A673 (cell line): ENCODE results near the gene EXTL1. TPM values are rescaled to one million over a fixed set of nuclear protein-coding genes. Genes with fewer than 3 reads are reported as not detected.

Source experiments
- BruUV-seq: library from RNA; stranded (reverse); fragments of 400-500 nt; replicated peaks from 2 replicates; lab custom pipeline; 2021; lab: Mats Ljungman, UMichigan
- CTCF ChIA-PET: fragments of 300-600 bp; sonication (Branson Sonifier 250); formaldehyde crosslinking; loops from one replicate; lab custom pipeline; 2022; ENCODE audit warnings: antibody characterized with exemption; lab: Charles Lee
- POLR2A ChIA-PET: fragments of 300-600 bp; sonication (Branson Sonifier 250); formaldehyde crosslinking; loops from one replicate; lab custom pipeline; 2022; ENCODE audit warnings: antibody characterized with exemption; ENCODE audit not compliant: low non-redundant PET; lab: Charles Lee
- DNase-seq: peaks from one replicate; pipeline ENCODE4 v3.0.0-alpha.2; 2015; ENCODE audit warnings: low spot score
- H3K27ac ChIP-seq: fragments of 200-600 bp; sonication (generic); 2 replicates; pipeline ENCODE4 v1.5.1; 2016; ENCODE audit warnings: mixed run types, low read depth, mild to moderate bottlenecking, mixed read lengths, antibody characterized with exemption, low read length; ENCODE audit not compliant: poor library complexity, severe bottlenecking
- H3K27me3 ChIP-seq: fragments of 200-600 bp; sonication (generic); replicated peaks from 2 replicates; pipeline ENCODE4 v1.6.1; 2017; ENCODE audit warnings: mixed run types, low read depth, mild to moderate bottlenecking, mixed read lengths, antibody characterized with exemption, low read length; ENCODE audit not compliant: insufficient read depth, poor library complexity
- H3K36me3 ChIP-seq: fragments of 200-600 bp; sonication (generic); 2 replicates; pipeline ENCODE4 v1.6.1; 2016; ENCODE audit warnings: mixed run types, mild to moderate bottlenecking, mixed read lengths, antibody characterized with exemption, low read length; ENCODE audit not compliant: insufficient read depth, poor library complexity, severe bottlenecking
- H3K4me1 ChIP-seq: fragments of 200-600 bp; sonication (generic); 2 replicates; pipeline ENCODE4 v1.6.1; 2017; ENCODE audit warnings: mixed run types, mild to moderate bottlenecking, mixed read lengths, antibody characterized with exemption, low read length; ENCODE audit not compliant: insufficient read depth, poor library complexity, severe bottlenecking
- H3K4me3 ChIP-seq: fragments of 200-600 bp; sonication (generic); 2 replicates; pipeline ENCODE4 v1.5.1; 2016; ENCODE audit warnings: low read depth, mixed run types, mild to moderate bottlenecking, mixed read lengths, low read length; ENCODE audit not compliant: poor library complexity, severe bottlenecking
- H3K9me3 ChIP-seq: fragments of 200-600 bp; sonication (generic); 2 replicates; pipeline ENCODE4 v1.6.1; 2016; ENCODE audit warnings: mixed run types, low read depth, mild to moderate bottlenecking, mixed read lengths, antibody characterized with exemption, low read length; ENCODE audit not compliant: poor library complexity, severe bottlenecking
- CTCF ChIP-seq: fragments of 300-800, 200-600 bp; sonication (generic); conservative IDR thresholded peaks from 2 replicates; pipeline ENCODE4 v1.5.1; 2017; ENCODE audit warnings: low read depth, mild to moderate bottlenecking, antibody characterized with exemption, low read length, moderate library complexity, mixed read lengths
- EZH2 ChIP-seq: fragments of 200-600 bp; sonication (generic); IDR thresholded peaks from 2 replicates; pipeline ENCODE4 v1.6.1; 2017; ENCODE audit warnings: borderline replicate concordance, low read depth, mild to moderate bottlenecking, mixed read lengths, antibody characterized with exemption, low read length; ENCODE audit not compliant: poor library complexity, severe bottlenecking
- intact Hi-C: fragments of 100-400 bp; cut with micrococcal nuclease; formaldehyde crosslinking; loops from one replicate; pipeline ENCODE4 v1.10.0; 2022; ENCODE audit not compliant: unreplicated experiment
- total RNA-seq: library from RNA; stranded (reverse); gene quantifications from 2 replicates; pipeline ENCODE4 v1.2.3, GENCODE V29; 2021

The EXTL1 gene
- total RNA-seq, 1 experiment from 2014 or later: not detected

GRCh38 chr1:25989440-25990234, 31.9 kb upstream of the EXTL1 start:
- no TSS peak for BruUV-seq
- H3K27me3 ChIP-seq: no peaks in the 10 kb centered on the region

GRCh38 chr1:25990251-25990650, 31.3 kb upstream of the EXTL1 start:
- intact Hi-C loops: loop anchor here (10.0 kb wide), 1 partner anchor 155 kb away; no protein-coding TSS in a partner anchor
- no peaks in the 10 kb centered on the region for H3K27me3 ChIP-seq
- no peaks in the 10 kb centered on the region for H3K4me1 ChIP-seq
- H3K36me3 ChIP-seq: no peaks in the 10 kb centered on the region
- no peak for DNase-seq
- no peak for TF ChIP-seq EZH2
- no peak for TF ChIP-seq CTCF
- H3K9me3 ChIP-seq: no peaks in the 10 kb centered on the region
- ChIA-PET POLR2A (no interaction called here), CTCF (interaction anchor here (1.2 kb wide), 1 partner anchor 95 kb away, joined by 3 read pairs; no protein-coding TSS in a partner anchor)
- no TSS peak for BruUV-seq
- H3K4me3 ChIP-seq: no peak overlapping the region
- H3K27ac ChIP-seq: no peak overlapping the region

More at GRCh38 chr1:25989440-25990234, 31.9 kb upstream of the EXTL1 start:
- Histone ChIP-seq H3K27ac (no peak overlapping the region), H3K4me3 (no peak overlapping the region), H3K9me3 (no peaks in the 10 kb centered on the region), H3K36me3 (no peaks in the 10 kb centered on the region), H3K4me1 (no peaks in the 10 kb centered on the region)
- ChIA-PET POLR2A (no interaction called here), CTCF (interaction anchor here (1.2 kb wide), 1 partner anchor 94 kb away, joined by 3 read pairs; no protein-coding TSS in a partner anchor)
- intact Hi-C loops: loop anchor here (10.0 kb wide), 1 partner anchor 155 kb away; no protein-coding TSS in a partner anchor
- no peak for DNase-seq
- TF ChIP-seq EZH2 (no peak), CTCF (no peak)

- POLR2A ChIA-PET: no interaction called here
- no peaks in the 10 kb centered on the region for H3K4me1 ChIP-seq
- H3K9me3 ChIP-seq: no peaks in the 10 kb centered on the region
- H3K36me3 ChIP-seq: no peaks in the 10 kb centered on the region
- no peak overlapping the region for H3K4me3 ChIP-seq
- no TSS peak for BruUV-seq
- TF ChIP-seq CTCF: no peak
- TF ChIP-seq EZH2: no peak
- intact Hi-C loops: loop anchor here (10.0 kb wide), 1 partner anchor 156 kb away; no protein-coding TSS in a partner anchor
- H3K27ac ChIP-seq: no peak overlapping the region
- no peaks in the 10 kb centered on the region for H3K27me3 ChIP-seq
- CTCF ChIA-PET: no interaction called here
- DNase-seq: no peak
Measured at GRCh38 chr1:25990702-25991395, 30.7 kb upstream of the EXTL1 start.
